T-helper 17 cell (primary cell): ENCODE measurements around the gene DTNB. TPM values are rescaled to one million over a fixed set of nuclear protein-coding genes. Genes with fewer than 3 reads are reported as not detected.
A peak's percentile ranks its signal among the peaks of the same experiment; 100 is the strongest.

ENCODE experiments used
- ATAC-seq: fragments of 150-1000 bp; cut with Tn5 transposase; 2 replicates; pipeline ENCODE4 v1.10.0; 2021; ENCODE audit warnings: mild to moderate bottlenecking, moderate library complexity
- DNase-seq, 3 donors: peaks; one replicate each; pipeline versions ENCODE4 v3.0.0 to v3.0.0-alpha.2; 2020 to 2021
- H3K9me3 ChIP-seq: one replicate; pipeline ENCODE4 v1.7.0; 2013; ENCODE audit warnings: low read length, mild to moderate bottlenecking; ENCODE audit not compliant: control insufficient read depth, poor library complexity, severe bottlenecking
- H3K27ac Mint-ChIP-seq: one replicate; pipeline ENCODE4 v1.8.0; 2022; ENCODE audit warnings: mild to moderate bottlenecking, moderate library complexity, mixed read lengths
- H3K27me3 Mint-ChIP-seq: one replicate; pipeline ENCODE4 v1.8.0; 2022; ENCODE audit warnings: mixed read lengths
- H3K36me3 Mint-ChIP-seq: one replicate; pipeline ENCODE4 v1.8.0; 2022; ENCODE audit warnings: low read depth, mixed read lengths
- H3K4me1 Mint-ChIP-seq: one replicate; pipeline ENCODE4 v1.8.0; 2022; ENCODE audit warnings: mild to moderate bottlenecking, mixed read lengths
- H3K4me3 Mint-ChIP-seq: one replicate; pipeline ENCODE4 v1.8.0; 2022; ENCODE audit warnings: mild to moderate bottlenecking, moderate library complexity, mixed read lengths
- total RNA-seq, 4 donors: library from RNA in 2 of 4; stranded (reverse) in 2 of 4; gene quantifications; one replicate each; pipeline ENCODE4 v1.2.3 and lab custom pipeline; 2022 to 2026

Gene DTNB
- total RNA-seq, 2 donors from 2014 or later: 32.3 to 36.3 TPM

GRCh38 chr2:25512707-25513106 is 160.7 kb downstream of the DTNB start:
- no peak overlapping the region for H3K27ac Mint-ChIP-seq
- peaks cover 7% of the 10 kb centered on the region for H3K36me3 Mint-ChIP-seq
- ATAC-seq (no peak), DNase-seq (no peak)
- H3K4me3 Mint-ChIP-seq: no peak overlapping the region
- no peaks in the 10 kb centered on the region for H3K27me3 Mint-ChIP-seq
- H3K4me1 Mint-ChIP-seq: peaks cover 4% of the 10 kb centered on the region
- H3K9me3 ChIP-seq: no peaks in the 10 kb centered on the region

GRCh38 chr2:25506226-25506625 is 167.2 kb downstream of the DTNB start:
- Mint-ChIP-seq H3K4me3 (no peak overlapping the region), H3K27ac (no peak overlapping the region), H3K27me3 (no peaks in the 10 kb centered on the region), H3K4me1 (peaks cover 5% of the 10 kb centered on the region), H3K36me3 (peaks cover 3% of the 10 kb centered on the region)
- no peak for DNase-seq
- H3K9me3 ChIP-seq: no peaks in the 10 kb centered on the region
- ATAC-seq: no peak

- H3K27ac Mint-ChIP-seq: no peak overlapping the region
- peaks cover 5% of the 10 kb centered on the region for H3K4me1 Mint-ChIP-seq
- H3K4me3 Mint-ChIP-seq: no peak overlapping the region
- ATAC-seq (no peak), DNase-seq (no peak)
- H3K36me3 Mint-ChIP-seq: peaks cover 3% of the 10 kb centered on the region
- H3K9me3 ChIP-seq: no peaks in the 10 kb centered on the region
- no peaks in the 10 kb centered on the region for H3K27me3 Mint-ChIP-seq
Measured at GRCh38 chr2:25505622-25506021, 167.8 kb downstream of the DTNB start.

GRCh38 chr2:25505182-25505581 is 168.2 kb downstream of the DTNB start:
- Mint-ChIP-seq H3K36me3 (peaks cover 3% of the 10 kb centered on the region), H3K27me3 (no peaks in the 10 kb centered on the region), H3K4me3 (no peak overlapping the region), H3K27ac (no peak overlapping the region), H3K4me1 (peaks cover 5% of the 10 kb centered on the region)
- DNase-seq (no peak), ATAC-seq (no peak)
- H3K9me3 ChIP-seq: no peaks in the 10 kb centered on the region

GRCh38 chr2:25504266-25504665 is 169.1 kb downstream of the DTNB start:
- no peak for ATAC-seq
- Mint-ChIP-seq H3K4me1 (peaks cover 5% of the 10 kb centered on the region), H3K36me3 (peaks cover 3% of the 10 kb centered on the region), H3K4me3 (no peak overlapping the region), H3K27ac (no peak overlapping the region), H3K27me3 (no peaks in the 10 kb centered on the region)
- DNase-seq: no peak
- H3K9me3 ChIP-seq: no peaks in the 10 kb centered on the region

GRCh38 chr2:25499157-25499556 is 174.2 kb downstream of the DTNB start:
- H3K4me3 Mint-ChIP-seq: no peak overlapping the region
- H3K27ac Mint-ChIP-seq: peak overlapping the region; percentile 72
- DNase-seq (no peak), ATAC-seq (no peak)
- no peaks in the 10 kb centered on the region for H3K27me3 Mint-ChIP-seq
- H3K4me1 Mint-ChIP-seq: peaks cover 5% of the 10 kb centered on the region
- no peaks in the 10 kb centered on the region for H3K9me3 ChIP-seq
- H3K36me3 Mint-ChIP-seq: peaks cover 7% of the 10 kb centered on the region

GRCh38 chr2:25497918-25498407 is 175.4 kb downstream of the DTNB start:
- Mint-ChIP-seq H3K27ac (peak overlapping the region; percentile 72), H3K4me3 (no peak overlapping the region), H3K27me3 (no peaks in the 10 kb centered on the region), H3K36me3 (peaks cover 7% of the 10 kb centered on the region), H3K4me1 (peaks cover 6% of the 10 kb centered on the region)
- H3K9me3 ChIP-seq: no peaks in the 10 kb centered on the region
- DNase-seq (no peak), ATAC-seq (no peak)

GRCh38 chr2:25497229-25497917 is 176.0 kb downstream of the DTNB start:
- ATAC-seq: no peak
- Mint-ChIP-seq H3K4me1 (peaks cover 6% of the 10 kb centered on the region), H3K27me3 (no peaks in the 10 kb centered on the region), H3K4me3 (no peak overlapping the region), H3K27ac (no peak overlapping the region), H3K36me3 (peaks cover 7% of the 10 kb centered on the region)
- H3K9me3 ChIP-seq: no peaks in the 10 kb centered on the region
- DNase-seq: no peak

- Mint-ChIP-seq H3K27me3 (no peaks in the 10 kb centered on the region), H3K4me1 (peaks cover 6% of the 10 kb centered on the region), H3K4me3 (no peak overlapping the region), H3K27ac (no peak overlapping the region), H3K36me3 (peaks cover 7% of the 10 kb centered on the region)
- ATAC-seq (no peak), DNase-seq (no peak)
- H3K9me3 ChIP-seq: no peaks in the 10 kb centered on the region
Measured at GRCh38 chr2:25494616-25495015, 178.8 kb downstream of the DTNB start.

GRCh38 chr2:25493207-25493606 is 180.2 kb downstream of the DTNB start:
- no peak overlapping the region for H3K4me3 Mint-ChIP-seq
- H3K4me1 Mint-ChIP-seq: peaks cover 7% of the 10 kb centered on the region
- H3K27me3 Mint-ChIP-seq: no peaks in the 10 kb centered on the region
- no peaks in the 10 kb centered on the region for H3K9me3 ChIP-seq
- DNase-seq: no peak
- peaks cover 7% of the 10 kb centered on the region for H3K36me3 Mint-ChIP-seq
- H3K27ac Mint-ChIP-seq: no peak overlapping the region
- no peak for ATAC-seq

- no peak overlapping the region for H3K27ac Mint-ChIP-seq
- no peaks in the 10 kb centered on the region for H3K27me3 Mint-ChIP-seq
- no peak overlapping the region for H3K4me3 Mint-ChIP-seq
- H3K9me3 ChIP-seq: no peaks in the 10 kb centered on the region
- ATAC-seq (no peak), DNase-seq (no peak)
- peaks cover 8% of the 10 kb centered on the region for H3K4me1 Mint-ChIP-seq
- peaks cover 5% of the 10 kb centered on the region for H3K36me3 Mint-ChIP-seq
Measured at GRCh38 chr2:25492726-25493125, 180.7 kb downstream of the DTNB start.

GRCh38 chr2:25491966-25492532 is 181.3 kb downstream of the DTNB start:
- H3K4me3 Mint-ChIP-seq: no peak overlapping the region
- peaks cover 5% of the 10 kb centered on the region for H3K36me3 Mint-ChIP-seq
- no peak overlapping the region for H3K27ac Mint-ChIP-seq
- no peaks in the 10 kb centered on the region for H3K27me3 Mint-ChIP-seq
- H3K4me1 Mint-ChIP-seq: peaks cover 7% of the 10 kb centered on the region
- H3K9me3 ChIP-seq: no peaks in the 10 kb centered on the region
- DNase-seq (no peak), ATAC-seq (no peak)

GRCh38 chr2:25491003-25491696 is 182.2 kb downstream of the DTNB start:
- peaks cover 7% of the 10 kb centered on the region for H3K4me1 Mint-ChIP-seq
- no peak overlapping the region for H3K27ac Mint-ChIP-seq
- ATAC-seq (no peak), DNase-seq (no peak)
- no peaks in the 10 kb centered on the region for H3K9me3 ChIP-seq
- H3K4me3 Mint-ChIP-seq: no peak overlapping the region
- peaks cover 5% of the 10 kb centered on the region for H3K36me3 Mint-ChIP-seq
- H3K27me3 Mint-ChIP-seq: no peaks in the 10 kb centered on the region
